ENCODE data around the gene SMIM21. TPM values are rescaled to one million over a fixed set of nuclear protein-coding genes. Genes with fewer than 3 reads are reported as not detected.

The SMIM21 gene
- total RNA-seq, 2 experiments from 2014 or later: not detected

DNA sequence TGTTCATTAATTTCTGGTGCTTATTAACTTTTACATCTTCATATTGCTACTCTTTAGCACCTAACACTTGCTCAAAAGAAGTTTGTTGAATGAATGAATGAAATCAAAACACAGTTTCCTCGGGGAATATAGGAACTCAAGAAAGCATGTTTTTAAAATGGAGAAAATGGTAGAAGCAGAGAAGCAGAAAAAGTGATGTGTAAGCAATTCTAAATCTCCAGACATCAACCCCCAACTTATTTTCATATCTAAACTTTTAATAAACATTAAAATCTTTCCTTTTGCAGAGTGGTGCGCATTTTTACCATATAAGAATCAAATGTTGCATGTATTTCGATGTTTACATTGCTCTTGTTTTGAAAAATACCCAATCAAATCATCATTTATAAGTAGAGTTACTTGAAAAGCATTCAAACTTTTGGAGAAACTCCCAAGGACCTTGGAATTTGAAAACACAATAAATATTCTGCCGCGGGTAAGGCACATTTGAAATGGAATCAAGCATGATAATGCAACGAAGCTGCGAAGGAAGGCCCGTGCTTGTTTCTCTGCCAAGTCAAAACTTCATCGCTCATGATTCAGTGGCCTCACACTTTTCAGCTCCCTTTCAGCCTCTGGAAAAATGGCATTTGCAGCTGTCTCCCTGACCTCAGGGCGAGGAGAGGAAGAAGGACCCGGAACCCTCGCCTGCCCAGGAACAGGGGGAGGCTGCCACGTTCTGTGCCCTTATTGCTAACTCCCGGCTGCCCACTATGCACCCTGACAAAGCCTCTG is 26.7 kb upstream of the SMIM21 start:
- H3K4me3 Mint-ChIP-seq: no peak overlapping the region

DNA sequence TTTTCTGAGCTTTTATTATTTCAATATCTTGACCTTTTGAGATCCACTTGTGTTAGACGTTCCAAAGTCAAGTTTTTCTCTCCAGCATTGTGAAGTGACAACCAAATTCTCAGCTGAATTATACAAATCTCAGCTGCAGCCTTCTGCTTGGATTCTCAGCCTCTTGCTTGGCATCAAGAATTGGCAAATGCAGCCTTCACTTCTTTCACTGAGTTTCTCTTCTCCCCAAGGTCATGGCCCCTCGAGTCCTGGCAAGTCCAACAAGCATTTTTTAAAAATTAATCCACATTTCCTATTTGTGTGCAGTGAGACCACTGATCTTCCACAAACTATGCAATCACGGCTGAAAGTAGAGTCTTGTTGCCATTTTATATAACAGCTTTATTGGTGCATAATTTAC is 23.4 kb upstream of the SMIM21 start:
- Mint-ChIP-seq H3K9me3 (ENCODE audit: low read depth) (no peaks in the 10 kb centered on the region), H3K27ac (no peak overlapping the region), H3K4me3 (no peak overlapping the region), H3K27me3 (peaks cover 42% of the 10 kb centered on the region), H3K36me3 (peaks cover 2% of the 10 kb centered on the region), H3K4me1 (peaks cover 2% of the 10 kb centered on the region)
- CTCF ChIA-PET: no interaction called here
- ATAC-seq (no peak), DNase-seq (no peak)

More for the DNA sequence above, 26.7 kb upstream of the SMIM21 start:
- no peak overlapping the region for H3K27ac Mint-ChIP-seq
- H3K4me1 Mint-ChIP-seq: peaks cover 6% of the 10 kb centered on the region
- peaks cover 3% of the 10 kb centered on the region for H3K9me3 Mint-ChIP-seq (ENCODE audit: low read depth)
- peaks cover 59% of the 10 kb centered on the region for H3K27me3 Mint-ChIP-seq
- H3K36me3 Mint-ChIP-seq: peaks cover 2% of the 10 kb centered on the region
- DNase-seq: no peak
- CTCF ChIA-PET: no interaction called here
- no peak for ATAC-seq

- CTCF ChIA-PET: no interaction called here
- Mint-ChIP-seq H3K4me1 (peaks cover 4% of the 10 kb centered on the region), H3K27me3 (peaks cover 15% of the 10 kb centered on the region), H3K27ac (no peak overlapping the region), H3K4me3 (no peak overlapping the region), H3K36me3 (no peaks in the 10 kb centered on the region), H3K9me3 (ENCODE audit: low read depth) (no peaks in the 10 kb centered on the region)
- DNase-seq (no peak), ATAC-seq (no peak)
These were observed 14.4 kb upstream of the SMIM21 start for GRCh38 chr18:75441896-75442295.

- no peaks in the 10 kb centered on the region for H3K36me3 Mint-ChIP-seq
These were observed 11.8 kb upstream of the SMIM21 start for GRCh38 chr18:75439348-75439747.

GRCh38 chr18:75438891-75439290 is 11.4 kb upstream of the SMIM21 start:
- H3K36me3 Mint-ChIP-seq: no peaks in the 10 kb centered on the region

More at GRCh38 chr18:75439348-75439747, 11.8 kb upstream of the SMIM21 start:
- no peak for DNase-seq
- no peak overlapping the region for H3K27ac Mint-ChIP-seq
- no peaks in the 10 kb centered on the region for H3K9me3 Mint-ChIP-seq (ENCODE audit: low read depth)
- peaks cover 21% of the 10 kb centered on the region for H3K27me3 Mint-ChIP-seq
- H3K4me3 Mint-ChIP-seq: no peak overlapping the region
- CTCF ChIA-PET: no interaction called here
- ATAC-seq: no peak
- H3K4me1 Mint-ChIP-seq: peaks cover 4% of the 10 kb centered on the region

DNA sequence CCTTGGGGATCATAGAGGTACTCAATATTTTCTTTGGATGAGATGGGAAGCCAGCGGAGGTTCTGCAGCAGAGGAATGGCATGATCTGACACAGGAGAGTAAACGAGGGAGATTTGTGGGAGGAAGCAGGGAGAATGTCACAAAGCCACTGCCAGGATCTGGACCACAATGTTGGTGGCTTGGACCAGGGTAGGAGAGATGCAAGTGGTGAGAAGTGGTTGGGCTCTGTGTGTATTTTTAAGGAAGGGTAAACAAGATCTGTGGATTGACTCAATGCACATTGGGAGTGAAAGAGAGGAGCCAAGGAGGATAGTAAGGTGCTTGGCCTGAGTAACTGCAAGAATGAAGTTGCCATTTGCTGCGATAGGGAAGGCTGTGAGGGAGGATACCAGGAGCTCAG is 10.5 kb upstream of the SMIM21 start:
- Mint-ChIP-seq H3K27ac (no peak overlapping the region), H3K9me3 (ENCODE audit: low read depth) (no peaks in the 10 kb centered on the region), H3K27me3 (peaks cover 24% of the 10 kb centered on the region), H3K36me3 (no peaks in the 10 kb centered on the region), H3K4me3 (no peak overlapping the region), H3K4me1 (no peaks in the 10 kb centered on the region)
- DNase-seq (no peak), ATAC-seq (no peak)
- CTCF ChIA-PET: no interaction called here

More at GRCh38 chr18:75438891-75439290, 11.4 kb upstream of the SMIM21 start:
- Mint-ChIP-seq H3K4me1 (peaks cover 2% of the 10 kb centered on the region), H3K27ac (no peak overlapping the region), H3K9me3 (ENCODE audit: low read depth) (no peaks in the 10 kb centered on the region), H3K27me3 (peaks cover 20% of the 10 kb centered on the region), H3K4me3 (no peak overlapping the region)
- no peak for ATAC-seq
- CTCF ChIA-PET: no interaction called here
- DNase-seq: no peak

- no peaks in the 10 kb centered on the region for H3K9me3 Mint-ChIP-seq (ENCODE audit: low read depth)
- no peak for ATAC-seq
- CTCF ChIA-PET: no interaction called here
These were observed 5.6 kb upstream of the SMIM21 start for GRCh38 chr18:75433098-75433497.

GRCh38 chr18:75429975-75430374 is 2.5 kb upstream of the SMIM21 start:
- H3K4me3 Mint-ChIP-seq: no peak overlapping the region
- no peaks in the 10 kb centered on the region for H3K9me3 Mint-ChIP-seq (ENCODE audit: low read depth)
- no peaks in the 10 kb centered on the region for H3K36me3 Mint-ChIP-seq
- no peak overlapping the region for H3K27ac Mint-ChIP-seq
- no peak for ATAC-seq
- no peaks in the 10 kb centered on the region for H3K4me1 Mint-ChIP-seq
- peaks cover 21% of the 10 kb centered on the region for H3K27me3 Mint-ChIP-seq
- CTCF ChIA-PET: no interaction called here
- no peak for DNase-seq

More at GRCh38 chr18:75433098-75433497, 5.6 kb upstream of the SMIM21 start:
- Mint-ChIP-seq H3K27me3 (peaks cover 19% of the 10 kb centered on the region), H3K4me3 (no peak overlapping the region), H3K36me3 (no peaks in the 10 kb centered on the region), H3K4me1 (no peaks in the 10 kb centered on the region), H3K27ac (no peak overlapping the region)
- DNase-seq: no peak

GRCh38 chr18:75428490-75428889 is 987 bp upstream of the SMIM21 start:
- no peaks in the 10 kb centered on the region for H3K36me3 Mint-ChIP-seq
- no peak for DNase-seq
- no peak overlapping the region for H3K4me3 Mint-ChIP-seq
- CTCF ChIA-PET: interaction anchor here (0.6 kb wide), 1 partner anchor 218 kb away, joined by 4 read pairs; the partner anchor contains the start of gene TSHZ1
- ATAC-seq: no peak
- no peak overlapping the region for H3K27ac Mint-ChIP-seq
- no peaks in the 10 kb centered on the region for H3K4me1 Mint-ChIP-seq
- peaks cover 19% of the 10 kb centered on the region for H3K27me3 Mint-ChIP-seq
- H3K9me3 Mint-ChIP-seq (ENCODE audit: low read depth): no peaks in the 10 kb centered on the region

DNA sequence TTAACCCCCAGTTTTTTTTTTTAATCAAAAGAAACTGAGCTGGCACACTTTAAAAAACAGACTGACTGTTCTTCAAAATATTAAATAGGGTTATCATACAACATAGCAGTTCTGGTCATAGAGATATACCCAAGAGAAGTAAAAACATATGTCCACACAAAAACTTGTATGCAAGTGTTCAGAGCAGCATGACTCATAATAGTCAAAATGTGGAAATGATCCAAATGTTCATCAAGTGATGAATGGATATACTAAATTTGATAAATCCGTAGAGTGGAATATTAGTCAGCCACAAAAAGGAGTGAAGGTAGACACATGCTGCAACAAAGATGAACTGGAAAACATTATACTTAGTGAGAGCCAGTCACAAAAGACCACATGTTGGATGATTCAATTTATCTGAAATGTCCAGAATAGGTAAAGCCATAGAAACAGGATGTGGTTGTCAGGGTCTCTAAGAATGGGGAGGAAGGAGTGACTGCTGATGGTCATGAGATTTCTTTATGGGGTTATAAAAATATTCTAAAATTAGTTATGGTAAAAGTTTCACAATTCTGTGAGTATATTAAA is 5.1 kb downstream of the SMIM21 start:
- Mint-ChIP-seq H3K27ac (no peak overlapping the region), H3K4me3 (no peak overlapping the region), H3K4me1 (no peaks in the 10 kb centered on the region), H3K36me3 (no peaks in the 10 kb centered on the region), H3K27me3 (peaks cover 21% of the 10 kb centered on the region), H3K9me3 (ENCODE audit: low read depth) (no peaks in the 10 kb centered on the region)
- CTCF ChIA-PET: no interaction called here
- ATAC-seq: no peak
- no peak for DNase-seq

- ATAC-seq: no peak
- Mint-ChIP-seq H3K36me3 (no peaks in the 10 kb centered on the region), H3K27ac (no peak overlapping the region), H3K9me3 (ENCODE audit: low read depth) (no peaks in the 10 kb centered on the region), H3K4me1 (no peaks in the 10 kb centered on the region), H3K27me3 (peaks cover 18% of the 10 kb centered on the region), H3K4me3 (no peak overlapping the region)
- no peak for DNase-seq
- CTCF ChIA-PET: no interaction called here
These were observed 5.8 kb downstream of the SMIM21 start for GRCh38 chr18:75421656-75422055.

DNA sequence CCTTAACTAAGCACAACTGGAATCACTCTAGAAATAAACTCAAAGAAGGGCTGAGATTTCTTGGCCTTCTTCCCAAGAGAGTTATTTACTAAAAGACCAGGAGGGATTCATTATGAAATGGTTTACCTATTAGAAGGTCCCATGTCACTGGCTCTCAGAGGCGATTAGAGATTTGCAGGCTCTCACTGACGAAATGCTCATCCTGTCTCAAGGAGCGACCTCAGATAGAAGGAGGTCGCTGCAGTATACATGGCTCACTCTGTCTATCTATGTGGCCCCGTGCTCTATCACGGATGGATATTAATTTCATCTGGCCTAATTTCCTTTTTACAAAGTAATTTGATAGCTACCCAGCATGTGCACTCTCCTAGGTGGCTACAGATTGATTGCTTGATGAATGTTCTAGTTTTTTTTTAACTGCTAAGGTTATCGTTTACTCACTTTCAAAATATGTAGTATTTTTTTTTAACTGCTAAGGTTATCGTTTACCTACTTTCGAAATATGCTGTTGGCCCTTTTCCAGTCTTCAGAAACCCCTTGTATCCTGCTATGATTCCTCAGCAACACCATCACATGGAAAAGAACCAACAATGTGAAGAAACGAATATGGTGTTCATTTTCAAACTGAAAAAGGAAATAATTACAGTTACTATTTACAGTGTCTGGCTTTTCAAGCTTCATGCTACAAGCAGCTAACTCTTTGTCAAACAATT is 9.1 kb downstream of the SMIM21 start:
- H3K27ac Mint-ChIP-seq: no peak overlapping the region
- H3K4me1 Mint-ChIP-seq: no peaks in the 10 kb centered on the region
- ATAC-seq (no peak), DNase-seq (no peak)
- no peaks in the 10 kb centered on the region for H3K9me3 Mint-ChIP-seq (ENCODE audit: low read depth)
- no peak overlapping the region for H3K4me3 Mint-ChIP-seq
- H3K27me3 Mint-ChIP-seq: peaks cover 21% of the 10 kb centered on the region
- H3K36me3 Mint-ChIP-seq: no peaks in the 10 kb centered on the region
- CTCF ChIA-PET: no interaction called here

DNA sequence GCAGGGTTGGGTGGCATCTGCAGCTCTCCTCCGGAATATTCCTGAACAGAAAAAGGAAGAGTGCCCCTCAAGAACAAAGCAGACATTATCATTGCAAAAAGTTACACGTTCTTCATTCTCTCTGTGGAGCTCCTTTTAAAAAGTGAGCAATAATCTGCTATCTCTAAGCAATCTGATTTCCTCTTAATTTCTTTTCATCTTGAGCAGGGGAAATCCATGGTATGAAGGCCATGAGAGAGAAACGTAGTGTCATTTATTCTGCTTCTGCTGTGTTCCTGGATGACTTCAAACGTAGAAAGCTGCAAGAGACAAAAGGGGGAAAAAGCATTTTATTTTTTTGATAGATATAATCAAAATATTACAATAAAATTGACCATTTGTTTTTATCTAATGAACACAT is 16.9 kb downstream of the SMIM21 start:
- CTCF ChIA-PET: no interaction called here

GRCh38 chr18:75409806-75410205 is 17.7 kb downstream of the SMIM21 start:
- H3K27ac Mint-ChIP-seq: no peak overlapping the region
- CTCF ChIA-PET: no interaction called here
- H3K4me3 Mint-ChIP-seq: no peak overlapping the region
- peaks cover 8% of the 10 kb centered on the region for H3K4me1 Mint-ChIP-seq
- no peaks in the 10 kb centered on the region for H3K36me3 Mint-ChIP-seq
- DNase-seq (no peak), ATAC-seq (no peak)
- no peaks in the 10 kb centered on the region for H3K9me3 Mint-ChIP-seq (ENCODE audit: low read depth)
- H3K27me3 Mint-ChIP-seq: peaks cover 17% of the 10 kb centered on the region

More for the DNA sequence above, 16.9 kb downstream of the SMIM21 start:
- Mint-ChIP-seq H3K36me3 (no peaks in the 10 kb centered on the region), H3K27me3 (peaks cover 17% of the 10 kb centered on the region), H3K9me3 (ENCODE audit: low read depth) (no peaks in the 10 kb centered on the region), H3K27ac (no peak overlapping the region), H3K4me3 (no peak overlapping the region), H3K4me1 (peaks cover 8% of the 10 kb centered on the region)
- DNase-seq (no peak), ATAC-seq (no peak)

Measured in activated CD8-positive, alpha-beta memory T cell treated with anti-CD3 and anti-CD28 coated beads, Interleukin-2, amount 10 ng/mL, durations not matched to agents 7 days and 5 days (primary cell).